ENCODE data around the gene TTLL9. TPM values are rescaled to one million over a fixed set of nuclear protein-coding genes. Genes with fewer than 3 reads are reported as not detected.

Gene TTLL9
- total RNA-seq, 4 donors from 2014 or later, result 0.40 to 1.5 (median 1.2) TPM

DNA sequence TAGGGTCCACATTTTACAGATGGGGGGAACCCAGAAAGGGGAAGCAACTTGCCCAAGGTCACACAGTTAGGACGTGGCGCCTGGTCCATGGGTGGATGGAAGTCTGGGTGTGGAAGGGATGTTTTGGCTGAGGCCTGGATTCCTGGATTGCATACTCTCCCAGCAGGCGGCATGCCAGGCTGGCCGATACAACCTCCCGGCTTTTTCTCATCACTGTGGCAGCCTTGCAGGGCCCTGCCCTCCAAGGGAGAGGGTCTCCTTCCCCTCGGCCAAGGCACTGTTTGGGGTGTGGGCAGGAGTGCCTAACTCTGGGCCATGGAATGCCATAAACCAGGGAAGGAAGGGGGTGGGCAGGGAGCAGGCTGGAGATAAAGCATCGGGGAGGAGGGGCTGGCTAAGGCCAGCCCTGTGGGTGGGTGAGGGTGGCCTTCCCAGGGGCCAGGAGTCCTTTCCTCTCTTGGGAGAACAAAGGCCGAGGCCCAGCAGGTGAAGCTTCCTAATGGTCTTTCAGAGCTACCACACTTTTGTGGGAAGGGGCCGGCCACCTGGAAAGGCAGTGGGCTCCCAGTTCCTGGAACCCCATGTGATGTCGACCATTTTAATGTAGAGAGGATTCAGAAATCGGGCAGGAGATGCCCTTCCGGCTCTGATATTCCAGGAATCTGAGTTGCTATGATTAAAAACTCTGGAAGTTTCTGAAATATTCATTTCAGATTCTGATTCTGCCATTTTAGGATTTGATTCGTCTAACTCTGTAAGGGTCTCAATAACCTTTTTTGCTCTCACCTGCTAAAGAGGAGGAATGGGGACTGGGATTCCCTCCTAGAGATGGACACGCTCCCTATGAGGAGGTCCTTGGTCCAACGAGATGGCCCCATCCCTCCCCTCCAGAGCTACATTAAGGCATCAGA lies 29.3 kb upstream of the TTLL9 start:
- H3K27ac ChIP-seq, result peak overlapping the region in 1 of 3 donors; percentile 38
- H3K4me3 ChIP-seq (replicated peaks in 1 of 3), result no peak overlapping the region
- WGBS, 2 donors, result 72 to 76% methylated on average over 14 to 15 of the region's 15 CpGs
- no peaks in the 10 kb centered on the region for H3K27me3 ChIP-seq
- intact Hi-C loops (cut with DNase I), result no loop called here
- TF ChIP-seq POLR2A (IDR thresholded peaks at IDR 0.05), result no peak
- no peak for TF ChIP-seq CTCF (IDR thresholded peaks at IDR 0.05)
- peaks cover 0 to 31% of the 10 kb centered on the region in 2 donors for H3K4me1 ChIP-seq
- H3K36me3 ChIP-seq, result no peaks in the 10 kb centered on the region
- H3K9me3 ChIP-seq, result no peaks in the 10 kb centered on the region
- DNase-seq, result no peak

DNA sequence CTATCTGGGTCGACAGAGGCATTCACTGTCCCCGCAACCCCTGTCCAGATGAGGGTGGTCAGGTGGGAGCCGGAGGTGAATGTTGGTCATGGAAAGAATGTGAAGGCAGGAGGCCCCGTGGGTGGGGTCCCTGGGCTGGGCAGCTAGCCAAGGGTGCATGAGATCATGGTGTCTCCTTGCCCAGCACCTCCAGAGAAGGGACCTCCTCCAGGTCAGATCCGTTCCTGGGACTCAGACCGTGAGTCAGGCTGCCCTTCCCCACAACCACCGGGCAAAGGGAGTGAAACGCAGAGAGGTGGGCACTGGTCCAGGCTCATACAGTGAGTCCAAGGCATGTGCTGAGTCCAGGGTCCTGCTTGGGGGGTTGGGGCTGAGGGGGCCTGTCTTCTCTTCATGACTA lies 28.5 kb upstream of the TTLL9 start:
- H3K4me1 ChIP-seq, result peaks cover 0 to 24% of the 10 kb centered on the region in 2 donors
- no peak for TF ChIP-seq CTCF (IDR thresholded peaks at IDR 0.05)
- TF ChIP-seq POLR2A (IDR thresholded peaks at IDR 0.05), result no peak
- H3K9me3 ChIP-seq, result no peaks in the 10 kb centered on the region
- no peak for DNase-seq
- H3K27ac ChIP-seq, result peak overlapping the region in 1 of 3 donors; percentile 38
- H3K36me3 ChIP-seq, result no peaks in the 10 kb centered on the region
- WGBS, 2 donors, result 39 to 69% methylated on average over 4 to 8 of the region's 8 CpGs
- H3K4me3 ChIP-seq (replicated peaks in 1 of 3), result no peak overlapping the region
- H3K27me3 ChIP-seq, result no peaks in the 10 kb centered on the region
- intact Hi-C loops (cut with DNase I), result no loop called here

DNA sequence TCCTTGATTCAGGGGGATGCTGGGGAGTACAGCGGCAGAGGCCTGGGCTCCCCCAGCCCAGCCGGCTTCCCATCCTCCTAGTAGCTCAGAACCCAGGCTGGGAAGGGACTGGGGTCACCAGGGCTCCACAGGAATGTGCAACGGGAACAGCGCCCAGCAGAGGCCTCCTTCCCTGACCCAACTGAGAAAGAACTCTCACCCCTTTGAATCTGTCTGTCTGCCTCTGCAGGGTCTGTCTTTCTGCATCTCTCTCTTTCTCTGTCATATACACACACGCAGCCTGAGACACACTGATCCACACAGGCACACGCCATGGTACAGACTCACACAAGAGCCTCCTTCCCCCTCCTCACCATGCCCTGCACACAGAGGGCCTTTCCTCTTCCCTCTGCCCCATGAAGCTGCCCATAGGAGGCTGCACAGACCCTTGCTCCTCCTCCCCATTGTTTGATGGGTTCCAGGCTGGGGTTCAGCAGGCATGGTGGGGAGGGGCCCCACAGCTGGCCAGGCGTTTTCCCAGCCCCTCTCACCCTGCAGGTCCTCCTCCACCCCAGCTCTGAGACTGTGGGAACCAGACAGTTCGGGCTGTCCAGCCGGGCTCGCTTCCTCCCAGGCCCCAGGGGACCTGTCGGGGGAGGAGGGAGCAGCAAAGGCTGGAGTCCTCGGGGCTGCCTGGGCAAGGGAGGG lies 27.8 kb upstream of the TTLL9 start:
- DNase-seq, result no peak
- 63 to 65% methylated on average over 7 to 12 of the region's 12 CpGs for WGBS, 2 donors
- Histone ChIP-seq H3K4me1 (peaks cover 0 to 19% of the 10 kb centered on the region in 2 donors), H3K9me3 (no peaks in the 10 kb centered on the region), H3K4me3 (replicated peaks in 1 of 3) (no peak overlapping the region), H3K36me3 (no peaks in the 10 kb centered on the region), H3K27me3 (no peaks in the 10 kb centered on the region), H3K27ac (peak overlapping the region in 2 of 3 donors; percentile 30 to 38)
- TF ChIP-seq POLR2A (IDR thresholded peaks at IDR 0.05), result no peak
- no peak for TF ChIP-seq CTCF (IDR thresholded peaks at IDR 0.05)
- intact Hi-C loops (cut with DNase I), result no loop called here

DNA sequence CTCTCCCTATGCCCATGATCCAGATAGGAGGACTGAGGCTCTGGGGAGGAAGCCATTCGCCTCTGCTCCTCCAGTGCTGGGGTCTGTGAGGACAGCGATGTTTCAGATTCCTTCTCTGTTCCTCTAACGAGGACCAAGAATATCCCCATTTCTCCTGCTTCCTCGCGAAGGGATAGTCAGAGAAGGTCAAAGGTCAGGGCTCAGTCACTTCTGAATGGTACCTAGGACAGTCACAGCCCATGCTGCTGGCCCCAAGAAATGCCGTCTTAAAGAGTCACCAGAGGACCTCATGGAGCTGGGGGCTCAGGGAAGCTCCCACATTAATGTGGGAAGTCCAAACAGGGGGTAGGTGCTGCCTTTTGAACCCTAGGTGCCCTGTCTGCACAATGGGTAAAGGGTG lies 27.1 kb upstream of the TTLL9 start:
- H3K27ac ChIP-seq, result peak overlapping the region in 2 of 3 donors; percentile 30 to 38
- peaks cover 0 to 15% of the 10 kb centered on the region in 2 donors for H3K4me1 ChIP-seq
- H3K9me3 ChIP-seq, result no peaks in the 10 kb centered on the region
- intact Hi-C loops (cut with DNase I), result no loop called here
- H3K4me3 ChIP-seq (replicated peaks in 1 of 3), result no peak overlapping the region
- WGBS, 2 donors, result 73% methylated on average over 6 of the region's 6 CpGs
- no peaks in the 10 kb centered on the region for H3K36me3 ChIP-seq
- no peaks in the 10 kb centered on the region for H3K27me3 ChIP-seq
- TF ChIP-seq POLR2A (IDR thresholded peaks at IDR 0.05), result no peak
- no peak for TF ChIP-seq CTCF (IDR thresholded peaks at IDR 0.05)
- no peak for DNase-seq

- TF ChIP-seq POLR2A (IDR thresholded peaks at IDR 0.05), result no peak
- no peak for TF ChIP-seq CTCF (IDR thresholded peaks at IDR 0.05)
- Histone ChIP-seq H3K36me3 (no peaks in the 10 kb centered on the region), H3K27ac (peak overlapping the region in 1 of 3 donors; percentile 24), H3K4me1 (peaks cover 0 to 10% of the 10 kb centered on the region in 2 donors), H3K4me3 (replicated peaks in 1 of 3) (no peak overlapping the region), H3K27me3 (no peaks in the 10 kb centered on the region), H3K9me3 (no peaks in the 10 kb centered on the region)
- WGBS, 2 donors, result 64 to 75% methylated on average over 4 to 5 of the region's 5 CpGs
- DNase-seq, result no peak
- intact Hi-C loops (cut with DNase I), result no loop called here
These were observed 26.6 kb upstream of the TTLL9 start for GRCh38 chr20:31843881-31844280.

All from thyroid gland (tissue), 4 donors.